Natural killer cell (primary cell): Measurements from ENCODE around the gene SHC4. TPM values are rescaled to one million over a fixed set of nuclear protein-coding genes. Genes with fewer than 3 reads are reported as not detected.

Source experiments
- ATAC-seq, 3 donors: fragments of 150-1000 bp in 2 of 3; fragments of 200-7000 bp in 1 of 3; cut with Tn5 transposase; 1 replicate in 1 of 3; 2 replicates in 2 of 3; pipeline ENCODE4 v1.10.0; 2021; ENCODE audit warnings: mild to moderate bottlenecking in 2 of 3, moderate library complexity in 2 of 3
- DNase-seq, 2 donors: peaks; one replicate each; pipeline versions ENCODE4 v3.0.0 to v3.0.0-alpha.2; 2013 to 2021; ENCODE audit warnings: mixed read lengths in 1 of 2
- H3K27ac ChIP-seq: one replicate; pipeline ENCODE4 v1.5.1; 2013; ENCODE audit warnings: mild to moderate bottlenecking, low read length
- H3K27me3 ChIP-seq: one replicate; pipeline ENCODE4 v1.6.1; 2013; ENCODE audit warnings: low read length; ENCODE audit not compliant: control insufficient read depth, insufficient read depth
- H3K36me3 ChIP-seq: one replicate; pipeline ENCODE4 v1.6.1; 2013; ENCODE audit warnings: low read length; ENCODE audit not compliant: control insufficient read depth, insufficient read depth
- H3K4me1 ChIP-seq: one replicate; pipeline ENCODE4 v1.6.1; 2013; ENCODE audit warnings: low read length; ENCODE audit not compliant: control insufficient read depth, insufficient read depth
- H3K4me3 ChIP-seq: one replicate; pipeline ENCODE4 v1.5.1; 2013; ENCODE audit warnings: low read length
- H3K9me3 ChIP-seq: one replicate; pipeline ENCODE4 v1.6.1; 2013; ENCODE audit warnings: low read length; ENCODE audit not compliant: control insufficient read depth, insufficient read depth
- H3K27ac Mint-ChIP-seq, 2 donors: one replicate each; pipeline ENCODE4 v1.8.0; 2022; ENCODE audit warnings: mild to moderate bottlenecking in 2 of 2, mixed read lengths in 2 of 2, moderate library complexity in 1 of 2
- H3K27me3 Mint-ChIP-seq, 2 donors: one replicate each; pipeline ENCODE4 v1.8.0; 2022; ENCODE audit warnings: low read depth in 2 of 2, mixed read lengths in 2 of 2
- H3K36me3 Mint-ChIP-seq: one replicate; pipeline ENCODE4 v1.8.0; 2022; ENCODE audit warnings: mixed read lengths
- H3K4me1 Mint-ChIP-seq, 2 donors: one replicate each; pipeline ENCODE4 v1.8.0; 2022; ENCODE audit warnings: mixed read lengths in 2 of 2
- H3K4me3 Mint-ChIP-seq: one replicate; pipeline ENCODE4 v1.8.0; 2022; ENCODE audit warnings: mild to moderate bottlenecking, moderate library complexity, mixed read lengths
- H3K9me3 Mint-ChIP-seq, 2 donors: one replicate each; pipeline ENCODE4 v1.8.0; 2022; ENCODE audit warnings: mixed read lengths in 2 of 2
- WGBS: methylation state at CpG from one replicate; pipeline ENCODE4 v1.1.7; 2013; ENCODE audit warnings: missing lambda C conversion rate; ENCODE audit not compliant: insufficient coverage; 5-methylcytosine and 5-hydroxymethylcytosine counted together
- intact Hi-C: fragments of 100-400 bp; cut with micrococcal nuclease; formaldehyde crosslinking; loops from one replicate; pipeline ENCODE4 v1.14.2; 2022
- total RNA-seq, 4 donors: library from RNA; stranded (reverse); fragments of 120-200 nt in 1 of 4; gene quantifications; one replicate each; pipeline versions ENCODE4 v1.2.3 to v1.2.4, GENCODE V29; 2013 to 2022
- TF ChIP-seq, protein P1 (sequence below): fragments of 200-600 bp; IDR thresholded peaks from one replicate; pipeline ENCODE4 v1.8.0; 2022; ENCODE audit warnings: antibody characterized with exemption

The SHC4 gene
- total RNA-seq, 3 donors from 2014 or later (not counting 1 experiment from before 2014, with no cell fraction given): 0.19 to 0.43 (median 0.20) TPM

DNA sequence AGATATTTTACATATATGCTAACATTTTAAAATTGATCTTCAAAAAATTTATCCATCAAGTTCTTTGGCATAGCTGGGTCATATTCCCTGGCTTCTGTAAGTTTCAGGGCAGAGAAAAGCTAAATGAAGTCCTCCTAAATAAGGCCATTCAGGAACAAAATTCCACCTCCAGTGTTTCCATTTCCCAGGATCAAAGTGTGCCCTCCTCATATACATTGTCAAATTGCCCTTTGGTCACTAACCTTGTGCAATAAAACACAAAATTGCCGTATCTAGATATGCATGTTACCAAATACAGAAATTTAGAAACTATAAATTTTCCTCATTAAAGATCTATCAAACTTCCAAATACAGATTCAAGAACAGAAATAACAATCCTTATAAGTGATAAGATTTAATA is 163.5 kb downstream of the SHC4 start:
- H3K9me3 Mint-ChIP-seq: no peaks in the 10 kb centered on the region
- no peak overlapping the region for H3K4me3 Mint-ChIP-seq
- TF ChIP-seq, protein P1, sequence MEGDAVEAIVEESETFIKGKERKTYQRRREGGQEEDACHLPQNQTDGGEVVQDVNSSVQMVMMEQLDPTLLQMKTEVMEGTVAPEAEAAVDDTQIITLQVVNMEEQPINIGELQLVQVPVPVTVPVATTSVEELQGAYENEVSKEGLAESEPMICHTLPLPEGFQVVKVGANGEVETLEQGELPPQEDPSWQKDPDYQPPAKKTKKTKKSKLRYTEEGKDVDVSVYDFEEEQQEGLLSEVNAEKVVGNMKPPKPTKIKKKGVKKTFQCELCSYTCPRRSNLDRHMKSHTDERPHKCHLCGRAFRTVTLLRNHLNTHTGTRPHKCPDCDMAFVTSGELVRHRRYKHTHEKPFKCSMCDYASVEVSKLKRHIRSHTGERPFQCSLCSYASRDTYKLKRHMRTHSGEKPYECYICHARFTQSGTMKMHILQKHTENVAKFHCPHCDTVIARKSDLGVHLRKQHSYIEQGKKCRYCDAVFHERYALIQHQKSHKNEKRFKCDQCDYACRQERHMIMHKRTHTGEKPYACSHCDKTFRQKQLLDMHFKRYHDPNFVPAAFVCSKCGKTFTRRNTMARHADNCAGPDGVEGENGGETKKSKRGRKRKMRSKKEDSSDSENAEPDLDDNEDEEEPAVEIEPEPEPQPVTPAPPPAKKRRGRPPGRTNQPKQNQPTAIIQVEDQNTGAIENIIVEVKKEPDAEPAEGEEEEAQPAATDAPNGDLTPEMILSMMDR: no peak
- intact Hi-C loops: no loop called here
- H3K36me3 ChIP-seq: no peaks in the 10 kb centered on the region
- DNase-seq: no peak
- no peak for ATAC-seq
- WGBS: 100% methylated on average over 1 of the region's 1 CpG
- H3K4me1 Mint-ChIP-seq: peaks cover 21 to 24% of the 10 kb centered on the region in 2 donors
- no peaks in the 10 kb centered on the region for H3K9me3 ChIP-seq
- H3K27me3 ChIP-seq: no peaks in the 10 kb centered on the region
- H3K4me1 ChIP-seq: no peaks in the 10 kb centered on the region
- H3K27ac Mint-ChIP-seq: peak overlapping the region in 1 of 2 donors; percentile 7
- no peaks in the 10 kb centered on the region for H3K36me3 Mint-ChIP-seq
- no peaks in the 10 kb centered on the region for H3K27me3 Mint-ChIP-seq
- H3K27ac ChIP-seq: no peak overlapping the region
- H3K4me3 ChIP-seq: no peak overlapping the region

DNA sequence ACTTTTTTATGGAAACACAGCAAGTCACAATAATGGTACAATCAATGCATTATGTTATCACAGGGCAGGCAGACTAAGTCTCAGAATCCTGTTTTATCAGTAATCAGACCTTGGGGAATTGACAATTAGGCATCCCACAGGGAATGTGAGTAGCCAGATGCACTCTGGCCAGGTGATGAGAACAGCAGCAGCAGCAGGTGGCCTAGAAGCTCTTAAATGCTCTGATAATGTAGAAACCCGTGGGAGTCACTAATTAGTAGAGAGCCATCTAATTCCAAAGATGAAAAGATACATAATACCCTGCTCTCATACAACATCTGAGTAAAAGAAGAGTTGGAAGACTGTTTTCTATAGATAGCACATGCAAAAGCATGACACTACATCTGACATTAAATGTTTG is 165.4 kb downstream of the SHC4 start:
- no peaks in the 10 kb centered on the region for H3K36me3 ChIP-seq
- ATAC-seq (no peak), DNase-seq (no peak)
- H3K36me3 Mint-ChIP-seq: no peaks in the 10 kb centered on the region
- H3K27me3 ChIP-seq: no peaks in the 10 kb centered on the region
- no peaks in the 10 kb centered on the region for H3K9me3 Mint-ChIP-seq
- H3K27ac ChIP-seq: no peak overlapping the region
- H3K9me3 ChIP-seq: no peaks in the 10 kb centered on the region
- TF ChIP-seq, protein P1: no peak
- peak overlapping the region in 1 of 2 donors; percentile 46 for H3K27ac Mint-ChIP-seq
- peaks cover 29 to 32% of the 10 kb centered on the region in 2 donors for H3K4me1 Mint-ChIP-seq
- intact Hi-C loops: no loop called here
- no peak overlapping the region for H3K4me3 ChIP-seq
- 100% methylated on average over 1 of the region's 1 CpG for WGBS
- H3K4me3 Mint-ChIP-seq: no peak overlapping the region
- no peaks in the 10 kb centered on the region for H3K27me3 Mint-ChIP-seq
- H3K4me1 ChIP-seq: no peaks in the 10 kb centered on the region

DNA sequence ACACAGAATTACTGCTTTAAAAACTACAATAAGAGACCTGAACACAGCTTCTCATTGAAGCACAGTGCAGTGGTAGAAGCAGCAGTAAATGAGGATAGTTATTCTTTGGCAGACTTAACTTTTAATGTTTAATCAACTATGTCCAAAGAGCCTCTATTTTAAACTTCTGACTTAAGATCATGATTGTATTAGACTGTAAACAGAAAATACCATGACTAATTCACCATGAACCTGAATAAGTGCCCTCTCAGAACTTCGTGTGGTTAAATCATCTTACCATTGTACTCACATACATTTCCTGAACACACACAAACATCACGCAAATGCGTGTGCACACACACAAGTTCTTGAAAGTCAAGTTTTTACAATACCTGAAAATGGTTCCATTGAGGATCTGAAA is 166.8 kb downstream of the SHC4 start:
- no peaks in the 10 kb centered on the region for H3K9me3 Mint-ChIP-seq
- 36% methylated on average over 3 of the region's 3 CpGs for WGBS
- no peak overlapping the region for H3K27ac ChIP-seq
- no peaks in the 10 kb centered on the region for H3K36me3 Mint-ChIP-seq
- H3K36me3 ChIP-seq: peaks cover 2% of the 10 kb centered on the region
- no peaks in the 10 kb centered on the region for H3K27me3 ChIP-seq
- H3K4me3 Mint-ChIP-seq: peak overlapping the region; percentile 43
- intact Hi-C loops: no loop called here
- peaks cover 29 to 32% of the 10 kb centered on the region in 2 donors for H3K4me1 Mint-ChIP-seq
- H3K9me3 ChIP-seq: no peaks in the 10 kb centered on the region
- TF ChIP-seq, protein P1: no peak
- DNase-seq (peak in 1 of 2 donors; percentile 11), ATAC-seq (peak in 2 of 3 donors; percentile 58 to 59)
- peak overlapping the region; percentile 74 to 82 for H3K27ac Mint-ChIP-seq
- no peaks in the 10 kb centered on the region for H3K27me3 Mint-ChIP-seq
- no peak overlapping the region for H3K4me3 ChIP-seq
- no peaks in the 10 kb centered on the region for H3K4me1 ChIP-seq

DNA sequence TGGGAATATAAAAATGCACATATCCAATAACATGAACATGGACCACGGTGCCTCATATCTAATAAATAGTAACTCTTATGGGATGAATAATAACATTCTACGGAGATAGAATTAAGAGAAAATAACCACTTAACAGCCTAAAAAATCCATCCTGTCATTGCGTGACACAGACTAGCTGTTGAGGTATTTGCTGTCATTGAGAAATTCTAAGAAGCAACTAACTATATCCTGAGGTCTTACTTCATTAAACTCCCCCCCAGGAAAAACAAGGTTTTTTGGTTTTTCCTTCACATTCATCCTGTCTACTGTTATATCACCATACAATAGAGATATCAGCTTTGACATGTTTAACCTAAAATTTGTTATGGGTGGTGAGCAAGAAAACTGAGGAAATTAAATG is 167.2 kb downstream of the SHC4 start:
- H3K27ac ChIP-seq: no peak overlapping the region
- intact Hi-C loops: no loop called here
- H3K27me3 ChIP-seq: no peaks in the 10 kb centered on the region
- WGBS: no CpG with 5 or more reads among the region's 3 CpGs
- H3K36me3 ChIP-seq: peaks cover 2% of the 10 kb centered on the region
- peak overlapping the region; percentile 15 for H3K4me3 Mint-ChIP-seq
- TF ChIP-seq, protein P1: no peak
- no peaks in the 10 kb centered on the region for H3K9me3 Mint-ChIP-seq
- H3K4me3 ChIP-seq: no peak overlapping the region
- no peaks in the 10 kb centered on the region for H3K9me3 ChIP-seq
- H3K27ac Mint-ChIP-seq: peak overlapping the region; percentile 74 to 82
- ATAC-seq (no peak), DNase-seq (no peak)
- no peaks in the 10 kb centered on the region for H3K27me3 Mint-ChIP-seq
- no peaks in the 10 kb centered on the region for H3K4me1 ChIP-seq
- H3K36me3 Mint-ChIP-seq: no peaks in the 10 kb centered on the region
- H3K4me1 Mint-ChIP-seq: peaks cover 29 to 32% of the 10 kb centered on the region in 2 donors
